Esophagus muscularis mucosa (tissue), 4 donors: Measurements from ENCODE around the gene DCC.

Source experiments
- CTCF ChIP-seq, 3 experiments: fragments of 200-600 bp in 2 of 3; fragments of 450-650 bp in 1 of 3; sonication (generic) in 2 of 3; IDR thresholded peaks; one replicate each; pipeline ENCODE4 v1.5.1; 2017 to 2019; ENCODE audit warnings: antibody characterized with exemption in 3 of 3, mild to moderate bottlenecking in 2 of 3, moderate library complexity in 1 of 3
- EP300 ChIP-seq: sonication (generic); formaldehyde crosslinking; IDR thresholded peaks from one replicate; pipeline ENCODE4 v1.6.1; 2017; ENCODE audit warnings: antibody characterized with exemption
- POLR2A ChIP-seq: fragments of 450-650 bp; IDR thresholded peaks from one replicate; pipeline ENCODE4 v1.6.1; 2017; ENCODE audit warnings: antibody characterized with exemption, moderate library complexity, mild to moderate bottlenecking, low read depth

GRCh38 chr18:53134711-53135110, 794.7 kb downstream of the DCC start:
- TF ChIP-seq CTCF (IDR thresholded peaks at IDR 0.05), result no peak
- no peak for TF ChIP-seq EP300
- TF ChIP-seq POLR2A, result no peak
